Activated naive CD4-positive, alpha-beta T cell treated with anti-CD3 and anti-CD28 coated beads for 36 hours (primary cell): ENCODE results near the gene GOLT1A. TPM values are rescaled to one million over a fixed set of nuclear protein-coding genes. Genes with fewer than 3 reads are reported as not detected.
A peak's percentile ranks its signal among the peaks of the same experiment; 100 is the strongest.

ENCODE experiments used
- CTCF ChIA-PET: fragments of 350-600 bp; sonication (Branson Sonifier 250); formaldehyde crosslinking; loops from one replicate; lab custom pipeline; 2021; ENCODE audit warnings: antibody characterized with exemption; lab: Charles Lee
- DNase-seq: peaks from one replicate; pipeline ENCODE4 v3.0.0-alpha.2; 2020
- H3K27ac Mint-ChIP-seq: one replicate; pipeline ENCODE4 v1.8.0; 2021; ENCODE audit warnings: mild to moderate bottlenecking, mixed read lengths
- H3K27me3 Mint-ChIP-seq: one replicate; pipeline ENCODE4 v1.8.0; 2021; ENCODE audit warnings: low read depth, mixed read lengths
- H3K36me3 Mint-ChIP-seq: one replicate; pipeline ENCODE4 v1.8.0; 2021; ENCODE audit warnings: low read depth, mixed read lengths
- H3K4me1 Mint-ChIP-seq: one replicate; pipeline ENCODE4 v1.8.0; 2021; ENCODE audit warnings: low read depth, mixed read lengths
- H3K4me3 Mint-ChIP-seq: one replicate; pipeline ENCODE4 v1.8.0; 2021; ENCODE audit warnings: mild to moderate bottlenecking, moderate library complexity, mixed read lengths
- H3K9me3 Mint-ChIP-seq: one replicate; pipeline ENCODE4 v1.8.0; 2021; ENCODE audit warnings: mixed read lengths
- intact Hi-C: fragments of 100-400 bp; cut with micrococcal nuclease; formaldehyde crosslinking; loops from one replicate; pipeline ENCODE4 v1.15.1; 2023
- total RNA-seq, 2 experiments: library from RNA; stranded (reverse); gene quantifications; one replicate each; pipeline ENCODE4 v1.2.3, GENCODE V29; 2021

The GOLT1A gene
- total RNA-seq, 2 experiments from 2014 or later = not detected

GRCh38 chr1:204207136-204207616, 6.6 kb downstream of the GOLT1A start:
- intact Hi-C loops = loop anchor here (1.0 kb wide), 3 partner anchors 45 to 346 kb away; partner anchors contain the start of gene SNRPE
- Mint-ChIP-seq H3K4me3 (no peak overlapping the region), H3K27me3 (peaks cover 15% of the 10 kb centered on the region), H3K27ac (no peak overlapping the region), H3K36me3 (no peaks in the 10 kb centered on the region), H3K4me1 (peaks cover 11% of the 10 kb centered on the region), H3K9me3 (no peaks in the 10 kb centered on the region)
- CTCF ChIA-PET = interaction anchor here (0.5 to 5.2 kb wide), 42 partner anchors 9 to 372 kb away, joined by 3 to 89 read pairs (median 5); partner anchors contain the start of genes PLEKHA6, REN and SNRPE
- DNase-seq = peak; percentile 83

GRCh38 chr1:204206121-204206520, 7.7 kb downstream of the GOLT1A start:
- no peak overlapping the region for H3K4me3 Mint-ChIP-seq
- H3K36me3 Mint-ChIP-seq = no peaks in the 10 kb centered on the region
- DNase-seq = no peak
- H3K27me3 Mint-ChIP-seq = peaks cover 15% of the 10 kb centered on the region
- no peaks in the 10 kb centered on the region for H3K9me3 Mint-ChIP-seq
- intact Hi-C loops = no loop called here
- CTCF ChIA-PET = interaction anchor here (0.7 to 5.2 kb wide), 20 partner anchors 8 to 1571 kb away, joined by 3 to 89 read pairs (median 6); partner anchors contain the start of genes PLEKHA6 and REN
- H3K4me1 Mint-ChIP-seq = peaks cover 11% of the 10 kb centered on the region
- H3K27ac Mint-ChIP-seq = no peak overlapping the region

- intact Hi-C loops = no loop called here
- peaks cover 15% of the 10 kb centered on the region for H3K27me3 Mint-ChIP-seq
- no peaks in the 10 kb centered on the region for H3K9me3 Mint-ChIP-seq
- H3K4me3 Mint-ChIP-seq = no peak overlapping the region
- CTCF ChIA-PET = interaction anchor here (1.3 to 5.2 kb wide), 8 partner anchors 22 to 347 kb away, joined by 3 to 89 read pairs (median 8); partner anchors contain the start of gene REN
- H3K36me3 Mint-ChIP-seq = no peaks in the 10 kb centered on the region
- DNase-seq = no peak
- H3K4me1 Mint-ChIP-seq = peaks cover 11% of the 10 kb centered on the region
- no peak overlapping the region for H3K27ac Mint-ChIP-seq
Measured at GRCh38 chr1:204205486-204205885, 8.3 kb downstream of the GOLT1A start.

- H3K9me3 Mint-ChIP-seq = no peaks in the 10 kb centered on the region
- H3K27me3 Mint-ChIP-seq = peaks cover 15% of the 10 kb centered on the region
- no peaks in the 10 kb centered on the region for H3K36me3 Mint-ChIP-seq
- intact Hi-C loops = no loop called here
- no peak overlapping the region for H3K4me3 Mint-ChIP-seq
- no peak overlapping the region for H3K27ac Mint-ChIP-seq
- CTCF ChIA-PET = interaction anchor here (1.3 to 5.2 kb wide), 3 partner anchors 40 to 159 kb away, joined by 3 to 89 read pairs (median 31); partner anchors contain the start of gene REN
- no peak for DNase-seq
- H3K4me1 Mint-ChIP-seq = peaks cover 11% of the 10 kb centered on the region
Measured at GRCh38 chr1:204204944-204205343, 8.8 kb downstream of the GOLT1A start.

- CTCF ChIA-PET = interaction anchor here (0.7 to 5.2 kb wide), 4 partner anchors 7 to 95 kb away, joined by 3 to 89 read pairs (median 4); partner anchors contain the start of genes GOLT1A and REN
- intact Hi-C loops = no loop called here
Measured at GRCh38 chr1:204203206-204203767, 10.5 kb downstream of the GOLT1A start.

GRCh38 chr1:204202481-204202880, 11.3 kb downstream of the GOLT1A start:
- H3K9me3 Mint-ChIP-seq = no peaks in the 10 kb centered on the region
- no peak overlapping the region for H3K4me3 Mint-ChIP-seq
- peaks cover 18% of the 10 kb centered on the region for H3K27me3 Mint-ChIP-seq
- H3K4me1 Mint-ChIP-seq = peaks cover 11% of the 10 kb centered on the region
- intact Hi-C loops = no loop called here
- no peak for DNase-seq
- CTCF ChIA-PET = interaction anchor here (1.0 kb wide), 1 partner anchor 12 kb away, joined by 5 read pairs; the partner anchor contains the start of gene GOLT1A
- H3K27ac Mint-ChIP-seq = no peak overlapping the region
- no peaks in the 10 kb centered on the region for H3K36me3 Mint-ChIP-seq

More at GRCh38 chr1:204203206-204203767, 10.5 kb downstream of the GOLT1A start:
- H3K4me3 Mint-ChIP-seq = no peak overlapping the region
- no peak overlapping the region for H3K27ac Mint-ChIP-seq
- peaks cover 17% of the 10 kb centered on the region for H3K27me3 Mint-ChIP-seq
- no peak for DNase-seq
- no peaks in the 10 kb centered on the region for H3K36me3 Mint-ChIP-seq
- no peaks in the 10 kb centered on the region for H3K9me3 Mint-ChIP-seq
- peaks cover 11% of the 10 kb centered on the region for H3K4me1 Mint-ChIP-seq

- H3K4me3 Mint-ChIP-seq = no peak overlapping the region
- H3K4me1 Mint-ChIP-seq = peaks cover 11% of the 10 kb centered on the region
- H3K9me3 Mint-ChIP-seq = no peaks in the 10 kb centered on the region
- no peak overlapping the region for H3K27ac Mint-ChIP-seq
- H3K36me3 Mint-ChIP-seq = no peaks in the 10 kb centered on the region
- H3K27me3 Mint-ChIP-seq = peaks cover 12% of the 10 kb centered on the region
- intact Hi-C loops = no loop called here
- no peak for DNase-seq
- CTCF ChIA-PET = interaction anchor here (0.8 kb wide), 1 partner anchor 26 kb away, joined by 3 read pairs; no protein-coding TSS in a partner anchor
Measured at GRCh38 chr1:204201348-204202040, 12.3 kb downstream of the GOLT1A start.

GRCh38 chr1:204199579-204199978, 14.2 kb downstream of the GOLT1A start:
- peaks cover 1% of the 10 kb centered on the region for H3K4me1 Mint-ChIP-seq
- CTCF ChIA-PET = no interaction called here
- no peak overlapping the region for H3K27ac Mint-ChIP-seq
- no peak for DNase-seq
- H3K4me3 Mint-ChIP-seq = no peak overlapping the region
- intact Hi-C loops = no loop called here
- no peaks in the 10 kb centered on the region for H3K36me3 Mint-ChIP-seq
- no peaks in the 10 kb centered on the region for H3K9me3 Mint-ChIP-seq
- H3K27me3 Mint-ChIP-seq = peaks cover 6% of the 10 kb centered on the region

GRCh38 chr1:204198348-204199340, 15.1 kb downstream of the GOLT1A start:
- no peaks in the 10 kb centered on the region for H3K9me3 Mint-ChIP-seq
- no peaks in the 10 kb centered on the region for H3K36me3 Mint-ChIP-seq
- peaks cover 6% of the 10 kb centered on the region for H3K27me3 Mint-ChIP-seq
- DNase-seq = peak; percentile 19
- H3K4me3 Mint-ChIP-seq = no peak overlapping the region
- intact Hi-C loops = no loop called here
- H3K4me1 Mint-ChIP-seq = peaks cover 3% of the 10 kb centered on the region
- CTCF ChIA-PET = interaction anchor here (1.0 to 1.5 kb wide), 3 partner anchors 8 to 36 kb away, joined by 3 to 13 read pairs (median 4); no protein-coding TSS in a partner anchor
- H3K27ac Mint-ChIP-seq = no peak overlapping the region

GRCh38 chr1:204197068-204197467, 16.7 kb downstream of the GOLT1A start:
- H3K9me3 Mint-ChIP-seq = no peaks in the 10 kb centered on the region
- peaks cover 3% of the 10 kb centered on the region for H3K4me1 Mint-ChIP-seq
- intact Hi-C loops = no loop called here
- CTCF ChIA-PET = no interaction called here
- H3K27me3 Mint-ChIP-seq = peaks cover 10% of the 10 kb centered on the region
- no peak overlapping the region for H3K4me3 Mint-ChIP-seq
- no peak for DNase-seq
- no peaks in the 10 kb centered on the region for H3K36me3 Mint-ChIP-seq
- no peak overlapping the region for H3K27ac Mint-ChIP-seq

- Mint-ChIP-seq H3K4me1 (peaks cover 3% of the 10 kb centered on the region), H3K4me3 (no peak within 1 kb of the TSS), H3K27ac (no peak within 1 kb of the TSS), H3K36me3 (no peaks in the 10 kb centered on the region), H3K27me3 (peaks cover 13% of the 10 kb centered on the region), H3K9me3 (no peaks in the 10 kb centered on the region)
- no peak for DNase-seq
- intact Hi-C loops = no loop called here
- CTCF ChIA-PET = interaction anchor here (0.6 kb wide), 1 partner anchor 167 kb away, joined by 3 read pairs; no protein-coding TSS in a partner anchor
Measured at GRCh38 chr1:204196068-204196795, 17.6 kb downstream of the GOLT1A start, which contains the start of gene KISS1. TSS of gene KISS1 (minus strand) at chr1:204196491. CDS start at chr1:204192876, 3,615 bp downstream.
